Psoas muscle (tissue), 8 donors: Measurements from ENCODE around the gene RHBDL3. TPM values are rescaled to one million over a fixed set of nuclear protein-coding genes. Genes with fewer than 3 reads are reported as not detected.

Experiments
- ATAC-seq, 4 donors: fragments of 200-7000 bp; cut with Tn5 transposase; one replicate each; pipeline ENCODE4 v1.9.1; 2020; ENCODE audit warnings: moderate library complexity in 3 of 4, mild to moderate bottlenecking in 2 of 4
- DNase-seq, 2 donors: peaks; one replicate each; pipeline ENCODE4 v3.0.0-alpha.2; 2020
- H3K27ac ChIP-seq: fragments of 200-600 bp; one replicate; pipeline ENCODE4 v1.8.0; 2022
- H3K27me3 ChIP-seq, 3 donors: fragments of 200-600 bp in 1 of 3; one replicate each; pipeline versions ENCODE4 v1.6.1 to v1.8.0; 2013 to 2022; ENCODE audit warnings: low read length in 2 of 3, mild to moderate bottlenecking in 2 of 3, moderate library complexity in 1 of 3; ENCODE audit not compliant: insufficient read depth in 3 of 3
- H3K36me3 ChIP-seq, 2 donors: fragments of 200-600 bp in 1 of 2; one replicate each; pipeline versions ENCODE4 v1.6.1 to v1.8.0; 2013 to 2022; ENCODE audit warnings: low read depth in 1 of 2, mild to moderate bottlenecking in 1 of 2, moderate library complexity in 1 of 2; ENCODE audit not compliant: insufficient read depth in 1 of 2
- H3K4me1 ChIP-seq: fragments of 200-600 bp; one replicate; pipeline ENCODE4 v1.8.0; 2022
- H3K4me3 ChIP-seq: fragments of 200-600 bp; one replicate; pipeline ENCODE4 v1.8.0; 2022; ENCODE audit warnings: mild to moderate bottlenecking
- H3K9me3 ChIP-seq: fragments of 200-600 bp; one replicate; pipeline ENCODE4 v1.8.0; 2022
- WGBS, 3 donors: extraction: QIAGEN DNeasy Blood & Tissue Kit; methylation state at CpG; one replicate each; pipeline versions ENCODE4 v1.1.6 to v1.1.7; 2013; 5-methylcytosine and 5-hydroxymethylcytosine counted together
- intact Hi-C, 2 donors: fragments of 100-400 bp; cut with DNase I; formaldehyde crosslinking; loops; one replicate each; pipeline versions ENCODE4 v1.11.0 to v1.14.2; 2022
- polyA plus RNA-seq, 3 donors: library from polyadenylated mRNA; stranded (reverse); fragments of 200-250 nt; gene quantifications; one replicate each; pipeline ENCODE4 v1.2.3, GENCODE V29; 2013
- total RNA-seq, 4 donors: library from RNA; stranded (reverse); fragmentation: NEBNext Ultra II Directional in 2 of 4; extraction: Animal tissue kit (Norgen Biotek cat#: 25700) in 2 of 4; gene quantifications; one replicate each; pipeline versions ENCODE4 v1.2.1 to v1.2.4, GENCODE V29; 2021 to 2023
- TF ChIP-seq, protein P1 (sequence below): fragments of 200-600 bp; IDR thresholded peaks from one replicate; pipeline ENCODE4 v1.8.0; 2022; ENCODE audit warnings: antibody characterized with exemption
- donor health status: healthy with polysubstance abuse.
- donor health status: DM: no; HTN: no; CAD: no; lungs with moderate emphysema.
- donor health status: Bipolar disorder and iron deficiency.
- donor health status: healthy.
- donor health status: DM: yes; HTN: yes; CAD: no.
- donor health status: DM: no; HTN: no; CAD: no.
- donor health status: DM: no; HTN: no; CAD: no.
- donor health status: DM: yes; HTN: yes; CAD: no.

The RHBDL3 gene
- total and polyA plus RNA-seq, 7 donors = 0.04 to 0.19 (median 0.12) TPM; not detected in 1

DNA sequence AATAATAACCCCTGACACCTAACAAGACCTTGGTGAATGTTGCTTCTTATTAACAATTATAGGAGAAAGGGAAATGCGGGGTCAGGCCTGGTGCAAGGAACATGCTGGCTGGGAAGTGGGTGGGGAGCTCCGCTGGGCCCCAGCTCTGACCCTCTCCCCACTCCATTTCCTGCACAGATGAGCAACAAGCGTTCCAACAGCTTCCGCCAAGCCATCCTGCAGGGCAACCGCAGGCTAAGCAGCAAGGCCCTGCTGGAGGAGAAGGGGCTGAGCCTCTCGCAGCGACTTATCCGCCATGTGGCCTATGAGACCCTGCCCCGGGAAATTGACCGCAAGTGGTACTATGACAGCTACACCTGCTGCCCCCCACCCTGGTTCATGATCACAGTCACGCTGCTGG is 23.0 kb downstream of the RHBDL3 start:
- TF ChIP-seq, protein P1, sequence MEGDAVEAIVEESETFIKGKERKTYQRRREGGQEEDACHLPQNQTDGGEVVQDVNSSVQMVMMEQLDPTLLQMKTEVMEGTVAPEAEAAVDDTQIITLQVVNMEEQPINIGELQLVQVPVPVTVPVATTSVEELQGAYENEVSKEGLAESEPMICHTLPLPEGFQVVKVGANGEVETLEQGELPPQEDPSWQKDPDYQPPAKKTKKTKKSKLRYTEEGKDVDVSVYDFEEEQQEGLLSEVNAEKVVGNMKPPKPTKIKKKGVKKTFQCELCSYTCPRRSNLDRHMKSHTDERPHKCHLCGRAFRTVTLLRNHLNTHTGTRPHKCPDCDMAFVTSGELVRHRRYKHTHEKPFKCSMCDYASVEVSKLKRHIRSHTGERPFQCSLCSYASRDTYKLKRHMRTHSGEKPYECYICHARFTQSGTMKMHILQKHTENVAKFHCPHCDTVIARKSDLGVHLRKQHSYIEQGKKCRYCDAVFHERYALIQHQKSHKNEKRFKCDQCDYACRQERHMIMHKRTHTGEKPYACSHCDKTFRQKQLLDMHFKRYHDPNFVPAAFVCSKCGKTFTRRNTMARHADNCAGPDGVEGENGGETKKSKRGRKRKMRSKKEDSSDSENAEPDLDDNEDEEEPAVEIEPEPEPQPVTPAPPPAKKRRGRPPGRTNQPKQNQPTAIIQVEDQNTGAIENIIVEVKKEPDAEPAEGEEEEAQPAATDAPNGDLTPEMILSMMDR = no peak
- Histone ChIP-seq H3K4me1 (no peaks in the 10 kb centered on the region), H3K36me3 (no peaks in the 10 kb centered on the region), H3K9me3 (no peaks in the 10 kb centered on the region), H3K4me3 (no peak overlapping the region), H3K27me3 (peaks cover 0 to 3% (median 0%) of the 10 kb centered on the region in 3 donors), H3K27ac (no peak overlapping the region)
- ATAC-seq (no peak), DNase-seq (no peak)
- 67 to 77% (median 75%) methylated on average over 11 of the region's 11 CpGs for WGBS, 3 donors
- intact Hi-C loops = no loop called here

DNA sequence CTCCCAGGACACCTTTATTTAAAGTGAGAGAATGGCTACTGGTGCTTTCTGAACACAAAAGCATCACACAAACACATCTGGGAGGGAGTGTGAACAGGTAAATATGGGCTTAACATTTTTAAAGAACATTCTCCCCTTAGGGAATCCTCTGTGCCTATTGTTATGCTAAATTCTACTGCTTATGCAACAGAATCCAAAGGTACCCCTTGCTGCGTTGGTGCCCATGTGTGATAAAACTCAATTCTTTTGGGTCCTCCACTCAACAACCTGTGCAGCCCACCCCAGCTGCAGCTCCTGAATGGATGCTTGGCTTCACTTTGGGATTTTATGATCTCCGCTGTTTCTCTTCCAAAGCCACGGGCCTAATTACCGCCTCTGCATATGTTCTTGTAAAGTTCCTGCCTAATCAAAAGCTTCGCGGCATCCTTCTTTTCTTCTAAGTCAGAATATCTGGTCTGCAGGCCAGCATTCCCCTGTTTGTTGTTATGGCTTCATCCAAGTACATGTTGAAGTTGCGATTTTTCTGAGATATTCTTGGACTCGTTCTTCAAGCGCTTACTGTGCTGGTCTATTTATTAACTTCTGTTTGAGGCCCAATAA is 23.9 kb downstream of the RHBDL3 start:
- Histone ChIP-seq H3K36me3 (no peaks in the 10 kb centered on the region), H3K4me1 (no peaks in the 10 kb centered on the region), H3K9me3 (no peaks in the 10 kb centered on the region), H3K4me3 (no peak overlapping the region), H3K27me3 (peaks cover 0 to 3% (median 0%) of the 10 kb centered on the region in 3 donors), H3K27ac (no peak overlapping the region)
- DNase-seq (no peak), ATAC-seq (no peak)
- intact Hi-C loops = no loop called here
- 81 to 84% (median 83%) methylated on average over 9 of the region's 9 CpGs for WGBS, 3 donors
- TF ChIP-seq, protein P1 = no peak

DNA sequence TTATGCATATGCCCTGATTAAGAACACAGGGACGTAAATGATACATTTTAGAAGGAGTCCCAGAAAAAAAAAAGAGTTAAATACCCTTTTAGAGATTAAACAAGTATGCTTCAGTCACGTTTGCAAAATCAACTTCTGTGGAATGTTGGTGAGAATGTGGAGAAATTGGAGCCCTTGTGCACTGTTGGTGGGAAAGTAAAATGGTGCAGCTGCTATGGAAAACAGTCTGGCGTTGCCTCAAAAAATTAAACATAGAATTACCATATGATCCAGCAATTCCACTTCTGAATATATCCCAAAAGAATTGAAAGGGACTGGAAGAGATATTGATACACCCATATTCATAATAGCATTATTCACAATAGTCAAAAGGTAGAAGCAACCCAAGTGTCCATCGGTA is 26.5 kb downstream of the RHBDL3 start:
- DNase-seq = no peak
- Histone ChIP-seq H3K36me3 (no peaks in the 10 kb centered on the region), H3K4me1 (no peaks in the 10 kb centered on the region), H3K27ac (no peak overlapping the region), H3K27me3 (no peaks in the 10 kb centered on the region), H3K4me3 (no peak overlapping the region), H3K9me3 (no peaks in the 10 kb centered on the region)
- no peak for ATAC-seq
- TF ChIP-seq, protein P1 = no peak
- intact Hi-C loops = no loop called here
- 51 to 60% (median 53%) methylated on average over 4 of the region's 4 CpGs for WGBS, 3 donors

DNA sequence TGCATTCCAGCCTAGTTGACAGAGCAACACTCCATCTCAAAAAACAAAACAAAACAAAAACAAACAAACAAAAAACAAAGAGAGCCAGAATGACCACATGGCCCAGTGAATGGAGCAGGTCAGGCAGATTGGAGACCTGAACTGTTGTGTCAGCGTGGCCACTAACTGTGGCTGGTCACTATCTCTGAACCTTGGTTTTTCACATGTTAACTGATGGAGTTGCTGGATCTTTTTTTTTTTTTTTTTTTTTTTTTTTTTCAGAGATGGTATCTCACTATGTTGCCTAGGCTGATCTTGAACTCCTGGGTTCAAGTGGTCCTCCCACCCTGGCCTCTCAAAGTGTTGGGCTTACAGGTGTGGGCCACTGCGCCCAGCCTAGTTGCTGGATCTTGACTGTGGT is 31.8 kb downstream of the RHBDL3 start:
- no peaks in the 10 kb centered on the region for H3K4me1 ChIP-seq
- WGBS, 3 donors = 89 to 94% (median 89%) methylated on average over 2 of the region's 2 CpGs
- intact Hi-C loops = no loop called here
- H3K27ac ChIP-seq = no peak overlapping the region
- DNase-seq (no peak), ATAC-seq (no peak)
- H3K4me3 ChIP-seq = no peak overlapping the region
- no peaks in the 10 kb centered on the region for H3K36me3 ChIP-seq
- no peaks in the 10 kb centered on the region for H3K9me3 ChIP-seq
- H3K27me3 ChIP-seq = no peaks in the 10 kb centered on the region
- TF ChIP-seq, protein P1 = no peak

DNA sequence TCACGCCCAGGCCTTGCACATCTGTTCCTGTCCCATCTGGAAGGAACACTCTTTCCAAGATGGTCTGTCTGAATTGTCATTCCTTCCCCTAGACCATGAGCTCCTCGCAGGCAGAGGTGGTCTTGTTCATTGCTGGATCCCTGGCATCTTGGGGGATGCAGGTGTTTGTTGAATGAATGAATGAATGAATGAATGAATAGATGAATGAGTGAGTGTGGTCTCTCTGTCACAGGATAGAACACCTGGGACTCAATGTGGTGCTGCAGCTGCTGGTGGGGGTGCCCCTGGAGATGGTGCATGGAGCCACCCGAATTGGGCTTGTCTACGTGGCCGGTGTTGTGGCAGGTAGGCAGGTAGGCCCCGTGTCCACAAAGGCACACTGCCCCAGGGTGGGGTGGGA is 32.2 kb downstream of the RHBDL3 start:
- 81 to 84% (median 82%) methylated on average over 6 of the region's 6 CpGs for WGBS, 3 donors
- Histone ChIP-seq H3K4me3 (no peak overlapping the region), H3K27ac (no peak overlapping the region), H3K36me3 (no peaks in the 10 kb centered on the region), H3K9me3 (no peaks in the 10 kb centered on the region), H3K4me1 (no peaks in the 10 kb centered on the region), H3K27me3 (no peaks in the 10 kb centered on the region)
- intact Hi-C loops = no loop called here
- TF ChIP-seq, protein P1 = no peak
- DNase-seq (no peak), ATAC-seq (no peak)
